HepG2 (cell line): ENCODE results near the gene APBA3. TPM values are rescaled to one million over a fixed set of nuclear protein-coding genes. Genes with fewer than 3 reads are reported as not detected.
A peak's percentile ranks its signal among the peaks of the same experiment; 100 is the strongest.

Experiments
- EEA1 ChIP-seq: sonication (generic); formaldehyde crosslinking; IDR thresholded peaks from 2 replicates; pipeline ENCODE4 v1.5.1; 2020; ENCODE audit warnings: mild to moderate bottlenecking, missing genetic modification reagents, borderline replicate concordance
- FOSL2 ChIP-seq: sonication (generic); formaldehyde crosslinking; IDR thresholded peaks from 2 replicates; pipeline ENCODE4 v1.4.0; 2020; ENCODE audit warnings: missing genetic modification reagents
- NAIF1 ChIP-seq: sonication (generic); formaldehyde crosslinking; IDR thresholded peaks from 2 replicates; pipeline ENCODE4 v1.5.0; 2020; ENCODE audit warnings: mild to moderate bottlenecking, missing genetic modification reagents, borderline replicate concordance
- PAX8 ChIP-seq: sonication (generic); formaldehyde crosslinking; IDR thresholded peaks from 2 replicates; pipeline ENCODE4 v1.8.0; 2022; ENCODE audit warnings: mild to moderate bottlenecking, missing genetic modification reagents, borderline replicate concordance
- RFXANK ChIP-seq: IDR thresholded peaks from 2 replicates; pipeline ENCODE4 v1.6.1; 2016
- SIN3B ChIP-seq: fragments of 150-350 bp; IDR thresholded peaks from 2 replicates; pipeline ENCODE4 v1.6.1; 2014; ENCODE audit warnings: low read length
- SMARCC2 ChIP-seq: fragments of 450-650 bp; IDR thresholded peaks from 2 replicates; pipeline ENCODE4 v1.6.1; 2017; ENCODE audit warnings: antibody characterized with exemption, mild to moderate bottlenecking
- SOX13 ChIP-seq, 3 experiments: fragments of 450-650 bp in 1 of 3; sonication (generic) in 1 of 3; formaldehyde crosslinking in 1 of 3; IDR thresholded peaks in 2 of 3; conservative IDR thresholded peaks in 1 of 3; 2 replicates each; pipeline versions ENCODE4 v1.5.0 to v1.6.1; 2016 to 2020; ENCODE audit warnings: antibody characterized with exemption in 1 of 3, mild to moderate bottlenecking in 1 of 3, missing compliant biosample characterization in 1 of 3, missing genetic modification reagents in 1 of 3, moderate library complexity in 1 of 3
- SP4 ChIP-seq: sonication (generic); formaldehyde crosslinking; IDR thresholded peaks from 2 replicates; pipeline ENCODE4 v1.8.1; 2023; ENCODE audit warnings: mild to moderate bottlenecking, missing genetic modification reagents
- SP5 ChIP-seq: IDR thresholded peaks from 2 replicates; pipeline ENCODE4 v1.6.1; 2016; ENCODE audit warnings: low read depth, borderline replicate concordance
- ZEB1 ChIP-seq: IDR thresholded peaks from 2 replicates; pipeline ENCODE4 v1.6.1; 2012; ENCODE audit warnings: mild to moderate bottlenecking, low read depth, inconsistent platforms; ENCODE audit not compliant: insufficient replicate concordance
- ZFP36 ChIP-seq: fragments of 150-350 bp; IDR thresholded peaks from 2 replicates; pipeline ENCODE4 v1.6.1; 2018; ENCODE audit warnings: borderline replicate concordance, low read length, low read depth; ENCODE audit not compliant: partially characterized antibody
- ZNF260 ChIP-seq: sonication (generic); formaldehyde crosslinking; IDR thresholded peaks from 2 replicates; pipeline ENCODE4 v1.4.0; 2020; ENCODE audit warnings: missing genetic modification reagents, low read depth, mild to moderate bottlenecking, borderline replicate concordance
- ZNF274 ChIP-seq: sonication (generic); formaldehyde crosslinking; IDR thresholded peaks from 2 replicates; pipeline ENCODE4 v1.5.1; 2020; ENCODE audit warnings: mild to moderate bottlenecking, missing genetic modification reagents
- ZNF367 ChIP-seq: sonication (generic); formaldehyde crosslinking; IDR thresholded peaks from 2 replicates; pipeline ENCODE4 v1.4.0; 2020; ENCODE audit warnings: missing genetic modification reagents, borderline replicate concordance
- ZNF496 ChIP-seq: sonication (generic); formaldehyde crosslinking; IDR thresholded peaks from 2 replicates; pipeline ENCODE4 v1.8.1; 2023; ENCODE audit warnings: mild to moderate bottlenecking, moderate library complexity, missing genetic modification reagents; ENCODE audit not compliant: insufficient replicate concordance
- ZNF563 ChIP-seq: sonication (generic); formaldehyde crosslinking; IDR thresholded peaks from 2 replicates; pipeline ENCODE4 v1.8.0; 2022; ENCODE audit warnings: mild to moderate bottlenecking, moderate library complexity, missing genetic modification reagents
- ZZZ3 ChIP-seq: sonication (generic); formaldehyde crosslinking; IDR thresholded peaks from 2 replicates; pipeline ENCODE4 v1.4.0; 2020; ENCODE audit warnings: missing genetic modification reagents, mild to moderate bottlenecking, borderline replicate concordance
- polyA plus RNA-seq, 8 experiments: library from polyadenylated mRNA; depleted of rRNA in 3 of 8; stranded (reverse) in 7 of 8; unstranded in 1 of 8; fragments of >200 nt; fragmentation: Illumina TruSeq in 4 of 8; extraction: Trizol in 4 of 8; gene quantifications; 2 replicates each; pipeline versions ENCODE4 v1.2.1 to v1.2.3, GENCODE V29; 2011 to 2016; ENCODE audit warnings: low read depth in 4 of 8, missing spikeins in 1 of 8, mixed read lengths in 1 of 8; ENCODE audit not compliant: insufficient read depth in 1 of 8
- total RNA-seq, 5 experiments: library from RNA; depleted of rRNA; stranded (reverse); fragments of >200 nt; fragmentation: Illumina TruSeq; extraction: Trizol; gene quantifications; 2 replicates each; pipeline ENCODE4 v1.2.3, GENCODE V29; 2016; ENCODE audit warnings: low read depth in 1 of 5
- TF ChIP-seq, protein P1 (sequence below): sonication (generic); formaldehyde crosslinking; IDR thresholded peaks from 2 replicates; pipeline ENCODE4 v1.9.0; 2021; ENCODE audit warnings: missing genetic modification reagents, borderline replicate concordance
- TF ChIP-seq, protein P2 (sequence below): sonication (generic); formaldehyde crosslinking; IDR thresholded peaks from 2 replicates; pipeline ENCODE4 v1.4.0; 2020; ENCODE audit warnings: missing genetic modification reagents, borderline replicate concordance
- TF ChIP-seq, protein P3 (sequence below): sonication (generic); formaldehyde crosslinking; IDR thresholded peaks from 2 replicates; pipeline ENCODE4 v1.4.0; 2020; ENCODE audit warnings: missing genetic modification reagents
- TF ChIP-seq, protein P4 (sequence below): IDR thresholded peaks from 2 replicates; pipeline ENCODE4 v1.6.1; 2012; ENCODE audit warnings: inconsistent platforms

APBA3 gene
- total and polyA plus RNA-seq, 2 of the 13 experiments (the other 11 are each of a cell fraction or from before 2014, with no cell fraction given) = 14.2 to 14.3 TPM

DNA sequence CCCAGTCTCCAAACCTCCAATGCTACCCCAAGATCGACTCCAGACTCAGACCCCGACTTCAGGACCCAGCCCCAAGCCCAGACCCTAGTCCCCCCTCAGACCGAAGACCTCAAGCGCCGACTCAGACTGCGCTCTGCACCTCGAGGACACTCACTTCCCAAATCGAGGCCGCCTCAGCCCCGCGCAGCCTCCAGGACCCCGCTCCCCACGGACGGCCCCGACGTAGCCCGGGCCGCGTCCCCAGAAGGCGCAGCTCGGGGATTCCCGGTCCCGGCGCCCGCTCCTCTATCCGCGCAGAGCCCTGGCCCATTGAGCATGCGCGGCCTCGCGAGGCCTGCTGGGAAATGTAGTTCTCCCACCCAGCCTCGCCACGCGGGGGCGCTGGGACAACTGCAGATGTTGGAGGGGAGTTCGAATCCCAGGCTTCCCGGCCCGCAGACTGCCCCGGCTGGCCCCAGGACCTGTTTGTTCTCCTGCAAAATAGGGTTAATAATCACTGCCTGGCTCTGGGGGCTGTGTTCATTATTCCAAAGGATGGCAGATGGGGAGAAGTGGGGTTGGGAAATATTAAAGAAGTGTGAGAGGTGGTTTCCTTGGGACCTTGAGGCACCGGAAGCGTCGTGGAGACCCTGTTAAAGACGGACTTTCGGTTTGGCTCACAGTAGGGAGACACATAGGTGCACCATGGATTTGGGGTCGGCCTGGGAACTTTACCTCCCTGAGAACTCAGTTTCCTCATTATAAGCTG is at the start of gene APBA3 (continued):
- TF ChIP-seq ZZZ3 (no peak), FOSL2 (0 out of 2 replicates have a peak, but pooled peaks have one; percentile 15), SIN3B (no peak), RFXANK (CRISPR knock-in tag) (no peak), ZNF367 (CRISPR knock-in tag) (no peak), SP4 (CRISPR knock-in tag) (no peak; the same call in 1 of the 2 replicates), SMARCC2 (no peak), ZNF496 (CRISPR knock-in tag) (no peak), SP5 (no peak), NAIF1 (CRISPR knock-in tag) (peak; percentile 98), ZNF260 (no peak), SOX13 (IDR thresholded peaks at IDR 0.05) (no peak), SOX13 (CRISPR knock-in tag; conservative IDR thresholded peaks at IDR 0.05 in 1 of 2, IDR thresholded peaks at IDR 0.05 in 1 of 2) (peak in 1 of 2 experiments; percentile 43; a peak in 2 of 4 replicates), ZEB1 (no peak), ZNF274 (CRISPR knock-in tag) (peak; percentile 65; the same call in 1 of the 2 replicates), EEA1 (CRISPR knock-in tag) (peak; percentile 49; the same call in 1 of the 2 replicates), PAX8 (CRISPR knock-in tag) (no peak), ZNF563 (0 out of 2 replicates have a peak, but pooled peaks have one; percentile 60), ZFP36 (no peak)
- TF ChIP-seq, protein P1, sequence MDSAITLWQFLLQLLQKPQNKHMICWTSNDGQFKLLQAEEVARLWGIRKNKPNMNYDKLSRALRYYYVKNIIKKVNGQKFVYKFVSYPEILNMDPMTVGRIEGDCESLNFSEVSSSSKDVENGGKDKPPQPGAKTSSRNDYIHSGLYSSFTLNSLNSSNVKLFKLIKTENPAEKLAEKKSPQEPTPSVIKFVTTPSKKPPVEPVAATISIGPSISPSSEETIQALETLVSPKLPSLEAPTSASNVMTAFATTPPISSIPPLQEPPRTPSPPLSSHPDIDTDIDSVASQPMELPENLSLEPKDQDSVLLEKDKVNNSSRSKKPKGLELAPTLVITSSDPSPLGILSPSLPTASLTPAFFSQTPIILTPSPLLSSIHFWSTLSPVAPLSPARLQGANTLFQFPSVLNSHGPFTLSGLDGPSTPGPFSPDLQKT (CRISPR knock-in tag) = no peak
- TF ChIP-seq, protein P2, sequence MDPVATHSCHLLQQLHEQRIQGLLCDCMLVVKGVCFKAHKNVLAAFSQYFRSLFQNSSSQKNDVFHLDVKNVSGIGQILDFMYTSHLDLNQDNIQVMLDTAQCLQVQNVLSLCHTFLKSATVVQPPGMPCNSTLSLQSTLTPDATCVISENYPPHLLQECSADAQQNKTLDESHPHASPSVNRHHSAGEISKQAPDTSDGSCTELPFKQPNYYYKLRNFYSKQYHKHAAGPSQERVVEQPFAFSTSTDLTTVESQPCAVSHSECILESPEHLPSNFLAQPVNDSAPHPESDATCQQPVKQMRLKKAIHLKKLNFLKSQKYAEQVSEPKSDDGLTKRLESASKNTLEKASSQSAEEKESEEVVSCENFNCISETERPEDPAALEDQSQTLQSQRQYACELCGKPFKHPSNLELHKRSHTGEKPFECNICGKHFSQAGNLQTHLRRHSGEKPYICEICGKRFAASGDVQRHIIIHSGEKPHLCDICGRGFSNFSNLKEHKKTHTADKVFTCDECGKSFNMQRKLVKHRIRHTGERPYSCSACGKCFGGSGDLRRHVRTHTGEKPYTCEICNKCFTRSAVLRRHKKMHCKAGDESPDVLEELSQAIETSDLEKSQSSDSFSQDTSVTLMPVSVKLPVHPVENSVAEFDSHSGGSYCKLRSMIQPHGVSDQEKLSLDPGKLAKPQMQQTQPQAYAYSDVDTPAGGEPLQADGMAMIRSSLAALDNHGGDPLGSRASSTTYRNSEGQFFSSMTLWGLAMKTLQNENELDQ (CRISPR knock-in tag) = no peak; the same call in 1 of the 2 replicates
- TF ChIP-seq, protein P3, sequence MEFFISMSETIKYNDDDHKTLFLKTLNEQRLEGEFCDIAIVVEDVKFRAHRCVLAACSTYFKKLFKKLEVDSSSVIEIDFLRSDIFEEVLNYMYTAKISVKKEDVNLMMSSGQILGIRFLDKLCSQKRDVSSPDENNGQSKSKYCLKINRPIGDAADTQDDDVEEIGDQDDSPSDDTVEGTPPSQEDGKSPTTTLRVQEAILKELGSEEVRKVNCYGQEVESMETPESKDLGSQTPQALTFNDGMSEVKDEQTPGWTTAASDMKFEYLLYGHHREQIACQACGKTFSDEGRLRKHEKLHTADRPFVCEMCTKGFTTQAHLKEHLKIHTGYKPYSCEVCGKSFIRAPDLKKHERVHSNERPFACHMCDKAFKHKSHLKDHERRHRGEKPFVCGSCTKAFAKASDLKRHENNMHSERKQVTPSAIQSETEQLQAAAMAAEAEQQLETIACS (CRISPR knock-in tag) = no peak
- TF ChIP-seq, protein P4, sequence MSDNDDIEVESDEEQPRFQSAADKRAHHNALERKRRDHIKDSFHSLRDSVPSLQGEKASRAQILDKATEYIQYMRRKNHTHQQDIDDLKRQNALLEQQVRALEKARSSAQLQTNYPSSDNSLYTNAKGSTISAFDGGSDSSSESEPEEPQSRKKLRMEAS = peak; percentile 50; the same call in 1 of the 2 replicates
